HCT116 (cell line): ENCODE measurements around the gene FOXD4L3. TPM values are rescaled to one million over a fixed set of nuclear protein-coding genes. Genes with fewer than 3 reads are reported as not detected.
"Not testable (repeated sequence)": the region's sequence is repeated elsewhere in the genome, so short reads cannot be mapped to it uniquely, and the experiment has no call there.

Experiments
- ATAC-seq: fragments of 200-7000 bp; cut with Tn5 transposase; 2 replicates; pipeline ENCODE4 v1.9.1; 2020; ENCODE audit warnings: mild to moderate bottlenecking, moderate library complexity
- BruUV-seq: library from RNA; stranded (reverse); fragments of 400-500 nt; replicated peaks from 2 replicates; lab custom pipeline; 2021; lab: Mats Ljungman, UMichigan
- CTCF ChIA-PET: fragments of 300-600 bp; sonication (Branson Sonifier 250); formaldehyde crosslinking; loops from one replicate; lab custom pipeline; 2021; ENCODE audit warnings: antibody characterized with exemption; lab: Charles Lee
- POLR2A ChIA-PET: fragments of 300-600, 350-600 bp; sonication (Branson Sonifier 250); formaldehyde crosslinking; loops from one replicate; lab custom pipeline; 2021; ENCODE audit warnings: antibody characterized with exemption; lab: Charles Lee
- RAD21 ChIA-PET, 2 experiments: fragments of 300-600 bp; sonication (Branson Sonifier 250); formaldehyde crosslinking; loops; one replicate each; lab custom pipeline; 2023; ENCODE audit warnings: low total read pairs in 2 of 2; ENCODE audit not compliant: uncharacterized antibody in 2 of 2, unreplicated experiment in 2 of 2, low non-redundant PET in 1 of 2; lab: Charles Lee
- DNase-seq: peaks from one replicate; pipeline ENCODE4 v3.0.0-alpha.2; 2010; ENCODE audit warnings: low read depth, low spot score
- H2AFZ ChIP-seq: fragments of 200-600 bp; shearing (Covaris generic), sonication (generic); 2 replicates; pipeline ENCODE4 v1.6.1; 2017; ENCODE audit warnings: low read depth, mixed run types, mixed read lengths, antibody characterized with exemption, low read length; ENCODE audit not compliant: poor library complexity, severe bottlenecking
- H3K27ac ChIP-seq: 2 replicates; pipeline ENCODE4 v1.5.1; 2012; ENCODE audit warnings: low read depth, low read length
- H3K27me3 ChIP-seq: fragments of 200-600 bp; sonication (generic); 2 replicates; pipeline ENCODE4 v1.6.1; 2016; ENCODE audit warnings: mixed run types, low read length, mixed read lengths; ENCODE audit not compliant: insufficient read depth
- H3K36me3 ChIP-seq, 2 experiments: fragments of 200-500 bp in 1 of 2; fragments of 200-600 bp in 1 of 2; sonication (Bioruptor generic) in 1 of 2; sonication (generic) in 1 of 2; 2 replicates each; pipeline versions ENCODE4 v1.5.1 to v1.6.1; 2014 to 2016; ENCODE audit warnings: low read length in 2 of 2, inconsistent platforms in 1 of 2, mixed read lengths in 1 of 2, mixed run types in 1 of 2; ENCODE audit not compliant: insufficient read depth in 2 of 2, control insufficient read depth in 1 of 2
- H3K4me1 ChIP-seq, 2 experiments: fragments of 200-600 bp in 1 of 2; sonication (generic) in 1 of 2; 2 replicates each; pipeline versions ENCODE4 v1.5.1 to v1.6.1; 2012 to 2017; ENCODE audit warnings: low read length in 2 of 2, inconsistent platforms in 1 of 2, mild to moderate bottlenecking in 1 of 2, mixed read lengths in 1 of 2, mixed run types in 1 of 2, moderate library complexity in 1 of 2; ENCODE audit not compliant: insufficient read depth in 2 of 2, control insufficient read depth in 1 of 2
- H3K4me2 ChIP-seq: fragments of 200-600 bp; sonication (generic); 2 replicates; pipeline ENCODE4 v1.6.1; 2017; ENCODE audit warnings: mixed run types, low read length, mixed read lengths
- H3K4me3 ChIP-seq, 2 experiments: fragments of 200-600 bp in 1 of 2; sonication (generic) in 1 of 2; replicated peaks in 1 of 2; 2 replicates each; pipeline ENCODE4 v1.5.1; 2011 to 2016; ENCODE audit warnings: low read length in 2 of 2, control low read depth in 1 of 2, low read depth in 1 of 2, mild to moderate bottlenecking in 1 of 2, mixed read lengths in 1 of 2, mixed run types in 1 of 2
- H3K79me2 ChIP-seq: fragments of 200-600 bp; sonication (generic); 2 replicates; pipeline ENCODE4 v1.6.1; 2017; ENCODE audit warnings: mild to moderate bottlenecking, mixed run types, low read length, moderate library complexity, mixed read lengths; ENCODE audit not compliant: insufficient read depth
- H3K9ac ChIP-seq: fragments of 200-600 bp; sonication (generic); 2 replicates; pipeline ENCODE4 v1.6.1; 2016; ENCODE audit warnings: low read length, mixed read lengths
- H3K9me2 ChIP-seq: fragments of 200-600 bp; sonication (generic), shearing (Covaris generic); 2 replicates; pipeline ENCODE4 v1.6.1; 2017; ENCODE audit warnings: mixed run types, mild to moderate bottlenecking, moderate library complexity; ENCODE audit not compliant: insufficient read depth
- H3K9me3 ChIP-seq, 2 experiments: fragments of 200-500 bp in 1 of 2; fragments of 200-600 bp in 1 of 2; sonication (Bioruptor generic) in 1 of 2; sonication (generic) in 1 of 2; 2 replicates each; pipeline ENCODE4 v1.6.1; 2014 to 2017; ENCODE audit warnings: low read length in 2 of 2, mixed read lengths in 2 of 2, inconsistent platforms in 1 of 2, low read depth in 1 of 2, mild to moderate bottlenecking in 1 of 2, mixed run types in 1 of 2, moderate library complexity in 1 of 2; ENCODE audit not compliant: control insufficient read depth in 1 of 2, insufficient read depth in 1 of 2
- H4K20me1 ChIP-seq: fragments of 200-600 bp; sonication (generic), shearing (Covaris generic); 2 replicates; pipeline ENCODE4 v1.6.1; 2017; ENCODE audit warnings: mixed run types, mild to moderate bottlenecking, moderate library complexity; ENCODE audit not compliant: insufficient read depth
- intact Hi-C: fragments of 100-400 bp; cut with micrococcal nuclease; formaldehyde crosslinking; loops from 2 replicates; pipeline ENCODE4 v1.10.0; 2022
- total RNA-seq: library from RNA; stranded (reverse); gene quantifications from one replicate; pipeline ENCODE4 v1.2.1, GENCODE V29; 2021; ENCODE audit not compliant: unreplicated experiment

The FOXD4L3 gene
- total RNA-seq, 1 experiment from 2014 or later = 0.25 TPM

DNA sequence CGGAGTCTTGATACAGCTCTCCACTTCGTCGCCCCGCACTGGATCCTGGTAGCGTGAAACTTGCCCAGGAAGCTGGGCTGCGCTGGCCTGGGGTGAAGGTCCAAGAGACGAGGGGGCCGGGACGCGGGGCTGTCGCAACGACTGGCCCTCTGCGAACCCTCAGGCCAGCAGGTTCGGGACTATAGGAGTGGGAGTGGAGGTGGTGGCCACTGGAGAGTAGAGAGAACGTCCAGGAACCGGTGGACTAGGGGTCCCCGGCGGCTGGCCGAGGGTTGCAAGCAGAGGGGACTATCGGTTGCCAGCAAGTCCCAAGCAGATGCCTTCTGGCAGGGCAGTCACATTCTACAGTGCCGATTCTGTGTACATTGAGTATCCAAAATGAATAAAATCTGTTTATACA, 5.0 kb downstream of the FOXD4L3 start:
- H3K4me2 ChIP-seq, H3K4me3 ChIP-seq, H3K4me1 ChIP-seq, RAD21 ChIA-PET, DNase-seq, H3K36me3 ChIP-seq, H2AFZ ChIP-seq, CTCF ChIA-PET, POLR2A ChIA-PET, H3K27ac ChIP-seq, intact Hi-C loops, H3K9me2 ChIP-seq, H3K9me3 ChIP-seq, H3K9ac ChIP-seq, H3K79me2 ChIP-seq, H4K20me1 ChIP-seq, BruUV-seq, H3K27me3 ChIP-seq: not testable (repeated sequence)
- ATAC-seq = peak; percentile 30; the same call in 1 of the 2 replicates

- H3K27ac ChIP-seq, H3K9me2 ChIP-seq, BruUV-seq, DNase-seq, H3K79me2 ChIP-seq, H4K20me1 ChIP-seq, H3K4me1 ChIP-seq, H3K9me3 ChIP-seq, H3K9ac ChIP-seq, H3K4me3 ChIP-seq, intact Hi-C loops, CTCF ChIA-PET, H3K4me2 ChIP-seq, POLR2A ChIA-PET, H3K27me3 ChIP-seq, H3K36me3 ChIP-seq, H2AFZ ChIP-seq, RAD21 ChIA-PET: not testable (repeated sequence)
- ATAC-seq = peak; percentile 42; the same call in 1 of the 2 replicates
Measured at GRCh38 chr9:68311208-68311607, 8.5 kb downstream of the FOXD4L3 start.

GRCh38 chr9:68318209-68318608, 15.5 kb downstream of the FOXD4L3 start:
- RAD21 ChIA-PET, H4K20me1 ChIP-seq, H3K4me3 ChIP-seq, H3K4me1 ChIP-seq, BruUV-seq, H3K27ac ChIP-seq, H3K27me3 ChIP-seq, DNase-seq, H3K4me2 ChIP-seq, H2AFZ ChIP-seq, H3K9ac ChIP-seq, H3K9me3 ChIP-seq, CTCF ChIA-PET, ATAC-seq, H3K79me2 ChIP-seq, POLR2A ChIA-PET, H3K9me2 ChIP-seq, intact Hi-C loops, H3K36me3 ChIP-seq: not testable (repeated sequence)

DNA sequence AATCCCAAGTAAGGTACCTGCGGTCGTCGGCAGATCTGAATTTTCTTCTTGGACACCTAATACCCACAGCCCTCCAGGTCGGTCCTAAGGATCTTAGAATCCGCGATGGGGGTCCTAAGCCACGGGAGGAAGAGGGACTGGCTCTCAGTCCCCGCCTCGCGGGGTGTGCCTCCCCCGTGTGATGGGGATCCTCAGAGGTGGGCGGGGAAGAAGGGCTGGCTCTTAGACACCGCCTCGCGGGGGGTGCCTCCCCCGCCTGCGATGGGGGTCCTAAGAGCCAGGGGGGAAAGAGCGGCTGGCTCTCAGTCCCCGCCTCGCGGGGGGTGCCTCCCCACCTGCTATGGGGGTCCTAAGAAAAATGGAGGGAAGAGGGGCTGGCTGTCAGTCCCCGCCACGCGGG, 21.1 kb downstream of the FOXD4L3 start:
- H3K36me3 ChIP-seq, RAD21 ChIA-PET, H2AFZ ChIP-seq, H4K20me1 ChIP-seq, H3K4me2 ChIP-seq, H3K9me2 ChIP-seq, POLR2A ChIA-PET, H3K4me1 ChIP-seq, CTCF ChIA-PET, H3K27me3 ChIP-seq, H3K27ac ChIP-seq, BruUV-seq, intact Hi-C loops, H3K4me3 ChIP-seq, H3K9me3 ChIP-seq, DNase-seq, ATAC-seq, H3K9ac ChIP-seq, H3K79me2 ChIP-seq: not testable (repeated sequence)

DNA sequence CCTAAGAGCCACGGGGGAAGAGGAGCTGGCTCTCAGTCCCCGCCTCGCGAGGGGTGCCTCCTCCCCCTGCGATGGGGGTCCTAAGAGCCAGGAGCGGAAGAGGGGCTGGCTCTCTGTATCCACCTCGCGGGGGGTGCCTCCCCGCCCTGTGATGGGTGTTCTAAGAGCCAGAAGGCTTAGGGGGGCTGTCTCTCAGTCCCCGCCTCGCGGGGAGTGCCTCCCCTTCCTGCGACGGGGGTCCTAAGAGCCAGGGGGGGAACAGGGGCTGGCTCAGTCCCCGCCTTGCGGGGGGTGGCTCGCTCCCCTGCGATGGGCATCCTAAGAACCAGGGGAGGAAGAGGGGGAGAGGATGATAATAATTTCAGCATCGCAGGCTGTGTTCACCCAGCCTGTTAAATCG, 21.9 kb downstream of the FOXD4L3 start:
- H3K9me3 ChIP-seq, H2AFZ ChIP-seq, H3K4me2 ChIP-seq, H3K4me1 ChIP-seq, H3K4me3 ChIP-seq, H3K9me2 ChIP-seq, DNase-seq, H3K27me3 ChIP-seq, H3K27ac ChIP-seq, H3K9ac ChIP-seq, POLR2A ChIA-PET, RAD21 ChIA-PET, intact Hi-C loops, H3K36me3 ChIP-seq, H4K20me1 ChIP-seq, CTCF ChIA-PET, BruUV-seq, ATAC-seq, H3K79me2 ChIP-seq: not testable (repeated sequence)
